Endothelial cell of umbilical vein (primary cell): ENCODE results near the gene TEX48. TPM values are rescaled to one million over a fixed set of nuclear protein-coding genes. Genes with fewer than 3 reads are reported as not detected.

Experiments used
- BruUV-seq: library from RNA; stranded (reverse); fragments of 400-500 nt; replicated peaks from 2 replicates; lab custom pipeline; 2021; lab: Mats Ljungman, UMichigan
- CTCF ChIA-PET: fragments of 300-600, 350-600 bp; sonication (Branson Sonifier 250); formaldehyde crosslinking; loops from one replicate; lab custom pipeline; 2021; ENCODE audit warnings: antibody characterized with exemption, inconsistent platforms; lab: Charles Lee
- POLR2A ChIA-PET: fragments of 300-600, 350-600 bp; sonication (Branson Sonifier 250); formaldehyde crosslinking; loops from one replicate; lab custom pipeline; 2021; ENCODE audit warnings: antibody characterized with exemption, inconsistent platforms; lab: Charles Lee
- DNase-seq: peaks from one replicate; pipeline ENCODE4 v3.0.0-alpha.2; 2011; ENCODE audit warnings: low read depth, low spot score
- FAIRE-seq: peaks from 2 replicates; lab custom pipeline; 2011; peaks lifted over from hg19 to GRCh38; lab: Jason Lieb, UNC
- H2AFZ ChIP-seq: 2 replicates; pipeline ENCODE4 v1.6.0; 2012; ENCODE audit warnings: low read depth, low read length, control low read depth, inconsistent platforms
- H3K27ac ChIP-seq: 2 replicates; pipeline ENCODE4 v1.5.1; 2011; ENCODE audit warnings: low read depth, mild to moderate bottlenecking, control low read depth, low read length, moderate library complexity; ENCODE audit not compliant: insufficient read depth
- H3K27me3 ChIP-seq, 2 experiments: 2 replicates each; pipeline versions ENCODE4 v1.6.0 to v1.6.1; 2011; ENCODE audit warnings: low read length in 2 of 2, mixed read lengths in 1 of 2; ENCODE audit not compliant: control insufficient read depth in 2 of 2, insufficient read depth in 2 of 2
- H3K36me3 ChIP-seq, 2 experiments: 2 replicates in 1 of 2; 3 replicates in 1 of 2; pipeline ENCODE4 v1.5.1; 2011; ENCODE audit warnings: low read length in 2 of 2, mild to moderate bottlenecking in 1 of 2, moderate library complexity in 1 of 2; ENCODE audit not compliant: control insufficient read depth in 2 of 2, insufficient read depth in 2 of 2; ENCODE audit errors: extremely low read depth in 1 of 2
- H3K4me1 ChIP-seq: 3 replicates; pipeline ENCODE4 v1.5.1; 2011; ENCODE audit warnings: mild to moderate bottlenecking, low read length; ENCODE audit not compliant: control insufficient read depth, insufficient read depth; ENCODE audit errors: extremely low read depth
- H3K4me2 ChIP-seq: 2 replicates; pipeline ENCODE4 v1.6.1; 2011; ENCODE audit warnings: low read length, control low read depth, mixed read lengths; ENCODE audit not compliant: insufficient read depth
- H3K4me3 ChIP-seq, 3 experiments: fragments of 200-600 bp in 1 of 3; sonication (generic), shearing (Covaris generic) in 1 of 3; replicated peaks in 1 of 3; 2 replicates each; pipeline ENCODE4 v1.5.1; 2011 to 2016; ENCODE audit warnings: control low read depth in 3 of 3, low read length in 3 of 3, mild to moderate bottlenecking in 2 of 3, inconsistent platforms in 1 of 3, low read depth in 1 of 3, moderate library complexity in 1 of 3; ENCODE audit not compliant: insufficient read depth in 1 of 3
- H3K79me2 ChIP-seq: 2 replicates; pipeline ENCODE4 v1.6.0; 2012; ENCODE audit warnings: low read length, inconsistent platforms; ENCODE audit not compliant: control insufficient read depth, insufficient read depth
- H3K9ac ChIP-seq: replicated peaks from 2 replicates; pipeline ENCODE3; 2011; ENCODE audit warnings: low read length, control low read depth; ENCODE audit not compliant: insufficient read depth; ENCODE audit errors: extremely low read depth
- H3K9me1 ChIP-seq: replicated peaks from 3 replicates; pipeline ENCODE4 v1.6.0; 2011; ENCODE audit warnings: mild to moderate bottlenecking, low read length; ENCODE audit not compliant: control insufficient read depth, insufficient read depth; ENCODE audit errors: extremely low read depth
- H3K9me3 ChIP-seq: replicated peaks from 2 replicates; pipeline ENCODE4 v1.5.1; 2012; ENCODE audit warnings: low read length, inconsistent platforms; ENCODE audit not compliant: control insufficient read depth, insufficient read depth
- H4K20me1 ChIP-seq: replicated peaks from 2 replicates; pipeline ENCODE3; 2011; ENCODE audit warnings: mild to moderate bottlenecking, low read length; ENCODE audit not compliant: control insufficient read depth, insufficient read depth; ENCODE audit errors: extremely low read depth
- CTCF ChIP-seq, 2 donors: IDR thresholded peaks; 1 replicate in 1 of 2; 2 replicates in 1 of 2; pipeline ENCODE4 v1.5.1; 2011; ENCODE audit warnings: low read length in 2 of 2, mild to moderate bottlenecking in 2 of 2, moderate library complexity in 2 of 2, control low read depth in 1 of 2, inconsistent platforms in 1 of 2, low read depth in 1 of 2; ENCODE audit not compliant: insufficient read depth in 1 of 2; ENCODE audit errors: extremely low read depth in 1 of 2
- EZH2 ChIP-seq: IDR thresholded peaks from 2 replicates; pipeline ENCODE4 v1.6.1; 2012; ENCODE audit warnings: borderline replicate concordance, low read depth, mild to moderate bottlenecking, moderate library complexity, low read length, inconsistent platforms; ENCODE audit not compliant: severe bottlenecking
- FOS ChIP-seq: IDR thresholded peaks from 2 replicates; pipeline ENCODE4 v1.6.1; 2011; ENCODE audit warnings: mild to moderate bottlenecking, low read length, moderate library complexity, borderline replicate concordance; ENCODE audit not compliant: insufficient read depth
- GATA2 ChIP-seq: IDR thresholded peaks from 2 replicates; pipeline ENCODE4 v1.7.0; 2011; ENCODE audit warnings: low read depth, mild to moderate bottlenecking, moderate library complexity, mixed read lengths, low read length; ENCODE audit not compliant: insufficient read length, insufficient read depth
- JUN ChIP-seq: IDR thresholded peaks from 2 replicates; pipeline ENCODE4 v1.6.1; 2011; ENCODE audit warnings: borderline replicate concordance, low read depth; ENCODE audit not compliant: insufficient read length, insufficient read depth
- MAX ChIP-seq: IDR thresholded peaks from 2 replicates; pipeline ENCODE4 v1.6.1; 2011; ENCODE audit not compliant: insufficient read depth, insufficient read length
- MYC ChIP-seq: IDR thresholded peaks from one replicate; pipeline ENCODE4 v1.6.1; 2011; ENCODE audit warnings: mild to moderate bottlenecking, low read depth, low read length
- POLR2A ChIP-seq: IDR thresholded peaks from 2 replicates; pipeline ENCODE4 v1.6.1; 2012; ENCODE audit warnings: low read depth, mild to moderate bottlenecking, control low read depth, low read length
- POLR2AphosphoS5 ChIP-seq: IDR thresholded peaks from 2 replicates; pipeline ENCODE4 v1.6.1; 2012; ENCODE audit warnings: low read depth, mild to moderate bottlenecking, control low read depth, low read length, moderate library complexity; ENCODE audit not compliant: insufficient read depth
- dilution Hi-C: fragments of 300-500 bp; cut with MboI; formaldehyde crosslinking; loops from one replicate; pipeline ENCODE4 v1.15.0; 2019; ENCODE audit warnings: low sequenced_read_pairs; ENCODE audit not compliant: extremely low pct_ligation_motif_present
- intact Hi-C: fragments of 100-400 bp; cut with micrococcal nuclease; formaldehyde crosslinking; loops from one replicate; pipeline ENCODE4 v1.10.0; 2022
- polyA plus RNA-seq, 4 experiments: library from polyadenylated mRNA; depleted of rRNA in 3 of 4; stranded (reverse) in 3 of 4; unstranded in 1 of 4; fragments of >200 nt; gene quantifications; 2 replicates each; pipeline versions ENCODE4 v1.2.1 to v1.2.3, GENCODE V29; 2011 to 2012; ENCODE audit warnings: missing spikeins in 1 of 4
- total RNA-seq: library from RNA; stranded (reverse); gene quantifications from 2 replicates; pipeline ENCODE4 v1.2.3, GENCODE V29; 2021

Gene TEX48
- total and polyA plus RNA-seq, 2 donors (not counting 3 experiments of a cell fraction or from before 2014, with no cell fraction given): not detected

- Histone ChIP-seq H2AFZ (no peak overlapping the region), H3K79me2 (no peaks in the 10 kb centered on the region), H3K36me3 (peaks cover 0 to 5% of the 10 kb centered on the region in 2 experiments), H3K4me2 (no peak overlapping the region), H4K20me1 (no peaks in the 10 kb centered on the region), H3K4me3 (no peak overlapping the region), H3K27ac (no peak overlapping the region), H3K9me1 (no peaks in the 10 kb centered on the region), H3K9ac (no peak overlapping the region), H3K27me3 (no peaks in the 10 kb centered on the region), H3K9me3 (no peaks in the 10 kb centered on the region), H3K4me1 (no peaks in the 10 kb centered on the region)
- POLR2A ChIA-PET: no interaction called here
- FAIRE-seq (no peak), DNase-seq (no peak)
- no peak for TF ChIP-seq JUN
- no peak for TF ChIP-seq FOS
- TF ChIP-seq MYC: no peak
- no peak for TF ChIP-seq MAX
- no peak for TF ChIP-seq GATA2
- no peak for TF ChIP-seq POLR2AphosphoS5
- TF ChIP-seq EZH2: no peak
- no peak for TF ChIP-seq CTCF (IDR thresholded peaks at IDR 0.05; ENCODE audit: extremely low read depth in 1 of 2, insufficient read depth in 1 of 2, low read depth in 1 of 2, low read length in 2 of 2)
- no peak for TF ChIP-seq POLR2A
- CTCF ChIA-PET: interaction anchor here (1.3 to 3.7 kb wide), 2 partner anchors 9 to 238 kb away, joined by 3 to 25 read pairs; no protein-coding TSS in a partner anchor
- dilution Hi-C loops (no loop called here), intact Hi-C loops (no loop called here)
- BruUV-seq: no TSS peak
Observed at GRCh38 chr9:114643896-114644295, 38.1 kb downstream of the TEX48 start.
